Adipocyte (in vitro differentiated cells): ENCODE results near the gene KCNQ1.

Experiments used
- DNase-seq: peaks from one replicate; pipeline ENCODE4 v3.0.0-alpha.2; 2015; ENCODE audit warnings: low read depth
- H3K27me3 ChIP-seq: replicated peaks from 2 replicates; pipeline ENCODE4 v1.7.0; 2013; ENCODE audit warnings: mild to moderate bottlenecking, low read length, moderate library complexity; ENCODE audit not compliant: control insufficient read depth, insufficient read depth
- H3K36me3 ChIP-seq: 2 replicates; pipeline ENCODE4 v1.7.0; 2013; ENCODE audit warnings: low read length, mild to moderate bottlenecking, moderate library complexity; ENCODE audit not compliant: control insufficient read depth, insufficient read depth, severe bottlenecking
- H3K4me1 ChIP-seq: 2 replicates; pipeline ENCODE4 v1.7.0; 2013; ENCODE audit warnings: mild to moderate bottlenecking, low read length, moderate library complexity; ENCODE audit not compliant: control insufficient read depth, insufficient read depth
- H3K4me3 ChIP-seq: 2 replicates; pipeline ENCODE4 v1.7.0; 2013; ENCODE audit warnings: mild to moderate bottlenecking, low read length, moderate library complexity
- H3K9ac ChIP-seq: 2 replicates; pipeline ENCODE4 v1.7.0; 2013; ENCODE audit warnings: mild to moderate bottlenecking, low read length, moderate library complexity
- H3K9me3 ChIP-seq: 2 replicates; pipeline ENCODE4 v1.7.0; 2013; ENCODE audit warnings: mild to moderate bottlenecking, low read length, moderate library complexity; ENCODE audit not compliant: control insufficient read depth

Gene KCNQ1

DNA sequence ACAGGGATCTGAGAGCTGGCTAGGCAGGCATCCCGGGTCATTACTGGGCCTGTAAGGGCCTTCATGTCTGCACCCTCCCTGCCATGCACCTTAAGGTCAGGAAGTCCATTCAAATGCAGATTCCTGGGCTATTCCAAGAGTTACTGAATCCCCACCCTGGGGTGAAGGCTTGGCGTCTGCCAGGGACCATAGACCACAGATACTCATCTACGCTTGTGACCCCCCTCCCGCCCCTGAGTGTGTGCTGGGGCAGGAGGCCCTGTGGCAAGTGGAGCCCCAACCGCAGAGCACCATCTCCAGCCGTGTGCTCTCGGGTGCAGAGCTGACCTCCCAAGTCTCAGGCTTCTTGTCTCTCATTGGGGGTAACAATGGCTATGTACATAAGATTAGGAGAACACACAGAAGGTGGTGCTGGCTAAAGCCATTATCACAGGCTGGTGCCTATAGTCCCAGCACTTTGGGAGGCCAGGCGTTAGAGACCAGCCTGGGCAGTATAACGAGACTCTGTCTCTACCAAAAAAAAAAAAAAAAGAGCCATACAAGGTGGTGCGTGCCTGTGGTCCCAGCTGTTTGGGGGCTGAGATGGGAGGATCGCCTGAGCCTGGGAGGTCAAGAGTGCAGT, 274.1 kb downstream of the KCNQ1 start:
- no peaks in the 10 kb centered on the region for H3K4me1 ChIP-seq
- no peaks in the 10 kb centered on the region for H3K9me3 ChIP-seq
- no peaks in the 10 kb centered on the region for H3K36me3 ChIP-seq
- H3K27me3 ChIP-seq: peaks cover 19% of the 10 kb centered on the region
- no peak for DNase-seq
- no peak overlapping the region for H3K9ac ChIP-seq
- no peak overlapping the region for H3K4me3 ChIP-seq

DNA sequence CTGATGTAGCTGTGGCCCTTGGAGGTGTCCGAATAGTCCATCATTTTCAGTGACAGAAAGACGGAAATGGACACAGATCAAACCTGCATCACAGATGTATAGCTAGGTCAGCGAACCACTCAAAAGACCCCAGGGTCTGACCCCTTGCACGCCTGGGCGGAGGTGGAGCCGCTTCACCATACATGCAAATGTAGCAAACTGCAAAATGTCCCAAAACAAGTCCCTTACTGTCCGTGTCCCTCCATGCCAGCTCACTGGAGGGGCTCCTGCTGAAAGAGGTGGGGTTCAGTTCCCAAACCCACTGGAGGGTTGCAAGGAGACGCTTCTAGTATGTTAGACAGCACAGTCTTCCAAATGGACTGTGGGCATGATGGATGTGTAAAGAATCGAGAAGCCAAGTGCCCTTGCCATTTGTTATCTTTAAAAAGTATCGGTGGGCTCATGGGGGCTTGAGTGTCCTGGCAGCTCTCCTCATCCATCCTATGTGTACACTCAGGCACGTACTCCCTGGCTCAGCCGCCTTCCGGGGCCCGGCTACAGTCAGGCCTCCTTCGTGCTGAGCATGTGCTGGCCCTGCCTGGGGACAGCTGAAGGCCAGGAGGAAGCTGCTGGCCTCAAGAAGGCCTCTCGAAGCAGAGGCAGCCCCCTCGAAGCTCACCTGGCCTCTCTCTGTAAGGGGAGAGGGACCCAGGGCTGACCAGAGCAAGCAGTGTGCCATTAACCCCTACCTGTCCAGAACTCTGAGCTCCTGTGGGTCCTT, 275.2 kb downstream of the KCNQ1 start:
- DNase-seq: no peak
- Histone ChIP-seq H3K9ac (no peak overlapping the region), H3K4me3 (no peak overlapping the region), H3K4me1 (peaks cover 2% of the 10 kb centered on the region), H3K9me3 (no peaks in the 10 kb centered on the region), H3K36me3 (no peaks in the 10 kb centered on the region), H3K27me3 (peaks cover 15% of the 10 kb centered on the region)

DNA sequence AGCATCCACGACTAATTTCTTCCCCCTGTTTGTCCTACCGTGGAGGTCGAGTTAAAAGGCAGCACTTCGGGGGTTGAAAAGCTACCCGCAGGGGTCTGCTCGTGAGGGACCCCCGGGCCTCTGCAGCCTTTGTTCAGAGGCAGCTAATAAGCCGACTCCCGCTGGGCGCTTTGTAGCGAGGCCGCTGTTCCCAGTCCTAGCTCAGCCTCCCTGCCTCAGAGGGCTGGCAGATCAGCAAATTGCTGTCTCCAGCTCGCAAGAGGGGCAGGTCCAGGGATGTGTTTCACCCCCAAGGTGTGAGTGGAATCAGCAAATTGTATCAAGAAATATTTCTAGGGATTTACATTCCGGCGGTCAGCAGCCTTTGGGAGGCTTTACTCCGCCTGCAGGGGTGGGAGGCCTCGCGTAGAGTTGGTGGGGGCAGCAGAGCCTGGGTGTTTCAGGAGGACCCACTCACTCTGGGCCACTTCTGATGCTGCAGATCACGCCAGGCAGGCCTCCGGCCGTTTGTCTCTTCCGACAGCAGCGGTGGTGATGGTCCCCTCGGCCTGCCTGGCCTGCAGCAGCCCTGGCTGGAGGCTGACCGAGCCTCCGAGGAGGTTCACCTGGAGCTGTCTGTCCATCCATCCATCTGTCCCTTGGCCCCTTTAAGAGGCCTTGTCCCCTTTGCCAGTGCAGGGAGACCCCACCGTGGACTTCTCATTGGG, 276.6 kb downstream of the KCNQ1 start:
- H3K9ac ChIP-seq: no peak overlapping the region
- no peaks in the 10 kb centered on the region for H3K36me3 ChIP-seq
- H3K4me1 ChIP-seq: peaks cover 13% of the 10 kb centered on the region
- no peak for DNase-seq
- H3K4me3 ChIP-seq: no peak overlapping the region
- no peaks in the 10 kb centered on the region for H3K9me3 ChIP-seq
- H3K27me3 ChIP-seq: peaks cover 11% of the 10 kb centered on the region

DNA sequence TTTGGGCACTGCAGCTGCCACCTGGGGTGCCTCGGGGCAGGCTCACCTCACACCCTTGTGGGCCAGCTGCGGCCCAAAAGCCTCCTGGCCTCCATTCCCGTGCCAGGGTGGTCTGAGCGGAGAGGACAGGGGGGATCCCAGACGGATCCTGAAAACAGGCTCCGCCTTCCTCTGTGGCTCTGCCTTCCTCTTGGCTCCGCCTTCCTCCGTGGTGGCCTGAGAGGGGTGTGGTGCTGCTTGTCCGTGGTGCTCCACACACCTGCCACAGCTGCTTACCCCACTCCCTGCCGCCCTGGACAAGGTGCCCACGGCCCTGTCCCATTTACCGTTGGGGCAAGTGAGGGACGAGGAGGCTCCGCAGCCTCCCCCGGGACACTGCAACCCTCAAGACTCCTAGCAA, 278.1 kb downstream of the KCNQ1 start:
- Histone ChIP-seq H3K9ac (no peak overlapping the region), H3K9me3 (peaks cover 8% of the 10 kb centered on the region), H3K4me3 (no peak overlapping the region), H3K36me3 (no peaks in the 10 kb centered on the region), H3K27me3 (peaks cover 7% of the 10 kb centered on the region), H3K4me1 (peaks cover 13% of the 10 kb centered on the region)
- DNase-seq: no peak

DNA sequence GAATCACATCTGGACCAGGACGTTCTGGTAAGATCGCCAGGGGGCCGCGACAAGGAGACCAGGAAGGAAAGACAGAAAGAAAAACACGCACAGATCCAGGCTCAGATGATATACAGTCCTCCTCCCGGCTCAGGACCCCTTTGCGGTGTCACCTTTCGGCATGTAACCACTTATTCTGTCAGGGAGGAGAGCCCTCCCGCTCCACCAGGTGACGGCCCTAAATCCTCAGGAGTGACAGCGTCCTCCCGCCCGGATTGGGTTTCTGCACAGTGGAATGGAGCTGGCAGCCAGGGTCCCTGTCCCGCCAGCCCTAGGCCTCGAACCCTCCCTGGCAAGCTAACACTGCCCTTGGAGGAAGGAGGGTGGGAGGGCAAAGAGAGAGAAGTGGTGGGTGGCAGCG, 279.3 kb downstream of the KCNQ1 start:
- peaks cover 9% of the 10 kb centered on the region for H3K27me3 ChIP-seq
- DNase-seq: no peak
- peaks cover 13% of the 10 kb centered on the region for H3K4me1 ChIP-seq

DNA sequence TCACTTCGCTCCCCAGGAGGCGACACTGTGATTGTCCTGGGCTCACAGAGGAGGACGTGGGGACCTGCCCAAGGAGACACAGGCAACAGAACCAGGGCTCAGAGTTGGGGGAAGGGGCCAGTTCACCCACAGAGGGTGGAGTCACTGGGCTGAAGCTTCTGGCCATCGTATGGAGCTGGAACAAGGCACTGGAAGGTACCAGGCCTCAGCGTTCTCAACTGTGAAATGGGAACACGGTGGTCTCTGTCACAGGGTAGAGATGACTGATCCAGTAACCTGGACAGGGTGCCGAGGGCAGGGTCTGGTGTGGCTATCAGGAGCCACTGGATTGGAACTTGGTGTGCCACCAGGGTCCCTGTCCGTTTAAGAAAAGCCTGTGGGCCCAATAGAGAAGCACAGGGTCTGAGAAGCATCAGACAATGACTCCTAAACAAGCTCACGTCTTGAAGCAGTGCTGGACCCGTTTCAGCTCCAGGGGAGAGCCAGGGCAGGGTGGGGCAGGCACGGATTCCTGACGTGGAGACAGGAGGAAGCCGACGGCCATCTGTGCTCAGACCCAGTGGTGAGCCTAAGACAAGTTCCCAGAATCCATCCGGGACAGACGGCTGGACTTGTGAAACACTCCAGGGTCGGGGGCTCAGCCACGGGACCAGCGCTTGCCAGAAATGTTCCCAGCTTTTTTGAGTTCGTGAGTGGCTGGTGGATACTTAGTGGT, 280.0 kb downstream of the KCNQ1 start:
- Histone ChIP-seq H3K9ac (no peak overlapping the region), H3K36me3 (no peaks in the 10 kb centered on the region), H3K4me3 (no peak overlapping the region), H3K27me3 (peaks cover 9% of the 10 kb centered on the region), H3K4me1 (peaks cover 13% of the 10 kb centered on the region), H3K9me3 (peaks cover 8% of the 10 kb centered on the region)
- DNase-seq: no peak

More for the DNA sequence above, 279.3 kb downstream of the KCNQ1 start:
- Histone ChIP-seq H3K4me3 (no peak overlapping the region), H3K36me3 (no peaks in the 10 kb centered on the region), H3K9ac (no peak overlapping the region), H3K9me3 (peaks cover 8% of the 10 kb centered on the region)

DNA sequence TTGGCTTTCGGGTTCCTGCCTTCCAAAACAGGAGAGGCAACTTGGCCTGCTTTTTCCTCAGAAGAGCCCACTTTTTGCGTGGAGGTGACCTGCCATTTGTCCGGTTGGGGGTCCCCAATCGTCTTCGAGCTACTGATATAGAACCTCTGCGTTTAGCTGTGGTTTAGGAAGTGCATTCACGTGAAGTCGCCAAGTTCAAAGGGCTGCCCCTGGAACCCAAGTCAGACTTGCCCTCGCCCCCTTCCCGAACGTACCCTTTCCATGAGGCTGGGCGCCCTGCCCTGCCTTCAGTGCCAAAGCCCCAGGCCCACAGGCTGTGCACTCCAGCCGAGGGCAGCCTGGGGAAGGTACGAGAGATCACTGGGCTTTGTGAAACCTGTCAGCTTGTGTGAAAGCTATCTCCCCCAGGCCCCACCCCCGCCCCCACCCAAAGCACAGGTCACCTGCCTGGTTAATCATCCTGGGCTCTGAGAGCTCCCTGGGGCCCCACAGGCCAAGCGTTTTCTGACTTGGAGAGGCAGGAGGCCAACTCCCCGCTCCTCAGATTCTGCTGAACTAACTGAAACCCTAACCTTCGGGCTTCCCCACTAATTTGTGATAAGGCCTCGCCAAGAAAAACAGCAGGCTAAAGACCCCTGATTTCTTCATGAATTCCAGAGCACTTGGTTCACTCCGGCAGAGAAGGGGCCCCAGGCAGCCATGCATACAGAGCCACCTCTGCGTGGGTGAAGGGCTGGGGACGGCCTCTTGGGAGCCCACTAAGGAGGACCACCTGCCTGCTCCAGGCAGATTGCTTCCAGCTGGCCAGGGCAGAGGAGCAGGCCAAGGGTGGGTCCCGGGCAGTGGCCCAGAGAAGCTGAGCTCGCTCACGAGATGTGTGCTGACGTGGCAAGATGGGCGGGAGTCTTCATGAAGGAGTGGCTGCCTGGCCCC, 280.8 kb downstream of the KCNQ1 start:
- DNase-seq: peak; percentile 43
- no peak overlapping the region for H3K9ac ChIP-seq
- H3K9me3 ChIP-seq: peaks cover 8% of the 10 kb centered on the region
- H3K27me3 ChIP-seq: peaks cover 12% of the 10 kb centered on the region
- H3K4me3 ChIP-seq: no peak overlapping the region
- H3K36me3 ChIP-seq: no peaks in the 10 kb centered on the region
- peaks cover 13% of the 10 kb centered on the region for H3K4me1 ChIP-seq

DNA sequence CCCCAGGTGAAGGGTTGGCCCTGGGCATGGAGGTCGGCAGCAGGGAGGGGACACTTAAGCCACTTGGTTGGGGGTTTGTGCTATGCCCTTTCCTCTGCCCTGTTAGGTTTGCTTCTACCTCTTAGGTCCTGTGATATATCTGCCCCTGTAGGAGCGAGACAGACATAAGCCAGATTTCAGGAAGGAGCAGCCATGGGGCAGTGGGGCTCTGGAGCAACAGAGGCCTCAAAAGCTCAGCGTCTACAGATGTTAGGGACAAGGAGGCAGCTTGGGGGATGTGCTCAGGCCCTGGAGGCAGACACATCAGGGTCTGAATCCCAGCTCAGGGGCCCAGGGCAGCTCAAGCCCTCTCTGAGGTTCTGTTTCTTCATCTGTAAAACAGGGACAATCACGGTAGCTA, 282.2 kb downstream of the KCNQ1 start:
- DNase-seq: no peak
- Histone ChIP-seq H3K36me3 (no peaks in the 10 kb centered on the region), H3K4me3 (no peak overlapping the region), H3K4me1 (peaks cover 18% of the 10 kb centered on the region), H3K9me3 (peaks cover 8% of the 10 kb centered on the region), H3K27me3 (peaks cover 17% of the 10 kb centered on the region), H3K9ac (no peak overlapping the region)

DNA sequence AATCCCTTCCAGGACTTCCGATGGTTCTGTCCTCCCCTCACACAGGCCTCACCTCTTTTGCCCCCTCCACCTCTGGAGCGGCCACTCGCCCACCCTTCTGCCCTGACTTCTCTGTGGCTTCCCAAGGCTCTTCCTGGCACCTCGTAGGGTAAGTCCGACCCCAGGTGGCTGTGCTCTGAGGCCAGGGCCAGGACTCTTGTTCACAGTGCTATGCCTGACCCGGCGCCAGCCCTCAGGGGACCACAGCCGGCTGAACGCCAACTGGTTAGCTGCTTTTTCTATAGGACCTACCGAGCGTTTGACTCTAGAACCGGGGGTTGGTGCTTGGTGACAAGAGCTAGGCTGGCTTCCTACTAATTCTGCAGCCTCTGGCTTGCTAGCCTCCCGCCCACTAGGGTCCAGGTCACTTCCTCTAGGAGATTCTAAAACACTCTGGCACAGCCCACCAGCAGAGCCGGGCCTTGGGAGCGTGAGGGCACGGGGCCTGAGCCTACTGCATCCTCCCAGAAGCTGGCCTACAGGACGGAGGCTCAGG, 283.4 kb downstream of the KCNQ1 start:
- no peak overlapping the region for H3K9ac ChIP-seq
- H3K9me3 ChIP-seq: peaks cover 8% of the 10 kb centered on the region
- H3K36me3 ChIP-seq: no peaks in the 10 kb centered on the region
- H3K27me3 ChIP-seq: peaks cover 17% of the 10 kb centered on the region
- peaks cover 18% of the 10 kb centered on the region for H3K4me1 ChIP-seq
- DNase-seq: no peak
- no peak overlapping the region for H3K4me3 ChIP-seq

DNA sequence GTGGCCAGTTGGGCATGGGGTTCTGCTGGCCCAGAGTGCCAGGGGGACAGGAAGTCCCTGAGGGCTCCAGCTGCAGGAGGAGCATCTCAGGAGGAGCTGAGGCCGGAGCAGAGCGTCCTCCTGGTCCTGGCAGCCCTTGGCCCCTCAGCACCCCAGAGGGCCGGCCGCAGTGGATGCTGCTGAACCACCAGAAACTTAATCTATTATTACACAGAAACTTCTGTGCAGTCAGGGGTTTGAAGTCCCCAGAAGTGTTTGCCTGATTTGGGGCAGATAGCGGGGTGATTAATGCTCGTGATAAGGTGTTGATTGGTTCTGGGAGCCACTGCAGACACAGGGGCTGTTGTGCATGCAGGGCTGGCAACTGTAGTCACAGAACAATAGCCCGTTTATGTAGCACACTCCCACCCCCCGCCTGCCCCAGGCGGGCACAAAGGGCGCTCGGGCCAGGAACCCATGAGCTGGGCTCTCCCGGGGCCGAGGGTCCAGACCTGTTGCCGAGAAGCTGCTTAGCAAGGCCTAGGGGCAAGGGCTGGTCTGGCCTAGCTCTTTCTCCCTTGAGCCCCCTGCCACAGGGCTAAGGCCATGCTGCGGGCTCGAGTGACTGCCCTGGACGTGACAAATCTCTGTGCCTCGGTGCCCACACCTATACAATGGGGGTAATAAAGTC, 284.0 kb downstream of the KCNQ1 start:
- Histone ChIP-seq H3K27me3 (peaks cover 17% of the 10 kb centered on the region), H3K4me3 (no peak overlapping the region), H3K4me1 (peaks cover 18% of the 10 kb centered on the region), H3K9me3 (peaks cover 8% of the 10 kb centered on the region), H3K36me3 (no peaks in the 10 kb centered on the region), H3K9ac (no peak overlapping the region)
- DNase-seq: no peak
